AG09309 (cell line): ENCODE results near the gene UPF2.

ENCODE experiments used
- DNase-seq: peaks from one replicate; pipeline ENCODE4 v3.0.0-alpha.2; 2010; ENCODE audit warnings: low read depth
- H3K4me3 ChIP-seq: 2 replicates; pipeline ENCODE4 v1.5.1; 2011; ENCODE audit warnings: mild to moderate bottlenecking, low read depth, low read length, moderate library complexity; ENCODE audit not compliant: control insufficient read depth
- TF ChIP-seq, protein P1 (sequence below): IDR thresholded peaks from 2 replicates; pipeline ENCODE4 v1.5.1; 2011; ENCODE audit warnings: mild to moderate bottlenecking, low read depth, low read length, inconsistent platforms; ENCODE audit not compliant: insufficient read depth, control insufficient read depth; ENCODE audit errors: missing control alignments

The UPF2 gene

DNA sequence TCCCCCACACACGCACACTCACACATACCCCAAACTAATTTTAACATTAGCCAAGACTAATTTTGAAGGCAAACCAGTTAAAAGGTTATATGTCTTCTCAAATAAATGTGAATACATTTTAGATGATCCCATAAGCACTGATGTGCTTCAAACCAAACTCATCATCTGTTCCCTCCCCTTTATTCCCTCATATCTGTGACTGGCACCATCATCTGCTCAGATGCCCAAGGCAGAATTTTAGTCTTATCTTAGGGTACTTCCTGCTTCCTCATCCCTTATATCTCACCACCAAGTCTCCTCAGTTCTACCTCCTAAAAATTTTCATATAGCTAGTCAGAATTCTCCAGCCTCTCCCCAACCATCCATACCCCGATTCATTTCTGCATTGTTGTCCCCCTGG is 80.4 kb downstream of the UPF2 start:
- no peak overlapping the region for H3K4me3 ChIP-seq
- TF ChIP-seq, protein P1, sequence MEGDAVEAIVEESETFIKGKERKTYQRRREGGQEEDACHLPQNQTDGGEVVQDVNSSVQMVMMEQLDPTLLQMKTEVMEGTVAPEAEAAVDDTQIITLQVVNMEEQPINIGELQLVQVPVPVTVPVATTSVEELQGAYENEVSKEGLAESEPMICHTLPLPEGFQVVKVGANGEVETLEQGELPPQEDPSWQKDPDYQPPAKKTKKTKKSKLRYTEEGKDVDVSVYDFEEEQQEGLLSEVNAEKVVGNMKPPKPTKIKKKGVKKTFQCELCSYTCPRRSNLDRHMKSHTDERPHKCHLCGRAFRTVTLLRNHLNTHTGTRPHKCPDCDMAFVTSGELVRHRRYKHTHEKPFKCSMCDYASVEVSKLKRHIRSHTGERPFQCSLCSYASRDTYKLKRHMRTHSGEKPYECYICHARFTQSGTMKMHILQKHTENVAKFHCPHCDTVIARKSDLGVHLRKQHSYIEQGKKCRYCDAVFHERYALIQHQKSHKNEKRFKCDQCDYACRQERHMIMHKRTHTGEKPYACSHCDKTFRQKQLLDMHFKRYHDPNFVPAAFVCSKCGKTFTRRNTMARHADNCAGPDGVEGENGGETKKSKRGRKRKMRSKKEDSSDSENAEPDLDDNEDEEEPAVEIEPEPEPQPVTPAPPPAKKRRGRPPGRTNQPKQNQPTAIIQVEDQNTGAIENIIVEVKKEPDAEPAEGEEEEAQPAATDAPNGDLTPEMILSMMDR: no peak
- DNase-seq: no peak

DNA sequence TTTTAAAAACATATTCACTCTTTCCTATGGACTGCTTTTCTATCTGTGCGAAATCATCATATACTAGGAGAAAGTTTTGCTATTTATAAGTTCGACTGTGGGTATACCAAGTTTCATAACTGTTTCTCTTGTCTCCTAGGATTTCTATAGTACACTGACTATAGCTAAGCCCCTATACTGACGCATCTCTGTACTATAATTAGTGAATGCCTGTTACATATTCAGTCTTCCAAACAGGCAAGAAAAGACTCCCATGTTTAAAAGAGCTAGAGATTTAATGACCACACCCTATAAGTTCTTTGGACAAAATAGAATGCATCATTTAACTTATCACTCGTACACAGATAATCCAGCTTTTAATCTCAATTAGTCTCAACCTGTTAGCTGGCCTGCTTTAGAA is 80.8 kb downstream of the UPF2 start:
- DNase-seq: no peak
- H3K4me3 ChIP-seq: no peak overlapping the region
- TF ChIP-seq, protein P1: no peak

DNA sequence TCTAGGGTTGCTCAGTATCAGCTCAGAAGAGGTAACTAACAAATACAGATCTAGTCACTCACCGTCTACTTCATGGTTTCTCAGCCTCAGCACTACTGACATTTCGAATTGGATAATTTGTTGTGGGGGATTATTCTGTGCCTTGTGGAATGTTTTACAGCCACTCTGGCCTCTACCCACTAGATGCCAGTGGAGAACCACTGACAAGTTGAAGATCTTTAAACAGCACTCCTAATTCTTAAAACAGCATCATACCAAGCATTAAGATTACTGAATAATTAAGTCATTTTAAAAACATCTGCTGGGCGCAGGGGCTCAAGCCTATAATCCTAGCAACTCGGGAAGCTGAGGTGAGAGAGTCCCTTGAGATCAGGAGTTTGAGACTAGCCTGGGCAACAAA is 82.6 kb downstream of the UPF2 start:
- DNase-seq: no peak
- TF ChIP-seq, protein P1: no peak
- H3K4me3 ChIP-seq: no peak overlapping the region

DNA sequence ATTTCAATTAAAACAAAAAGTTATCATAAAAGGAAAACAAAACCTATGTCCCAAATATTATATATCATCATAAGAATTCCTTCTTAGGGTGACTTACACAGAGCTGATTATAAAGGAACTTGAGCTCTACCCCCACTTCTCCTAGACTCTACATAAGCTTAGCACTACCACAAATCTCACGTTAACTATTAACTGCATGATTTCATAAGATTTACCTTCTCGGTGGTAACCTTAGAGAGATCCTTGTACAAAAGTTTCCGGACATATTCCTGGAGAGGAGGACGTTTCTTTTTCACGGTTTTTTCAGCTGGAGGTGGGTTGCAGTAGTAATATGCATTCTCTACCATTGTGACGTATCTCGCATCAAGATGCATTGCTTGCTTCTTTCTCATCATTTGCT is 83.7 kb downstream of the UPF2 start:
- H3K4me3 ChIP-seq: no peak overlapping the region
- TF ChIP-seq, protein P1: no peak
- no peak for DNase-seq

DNA sequence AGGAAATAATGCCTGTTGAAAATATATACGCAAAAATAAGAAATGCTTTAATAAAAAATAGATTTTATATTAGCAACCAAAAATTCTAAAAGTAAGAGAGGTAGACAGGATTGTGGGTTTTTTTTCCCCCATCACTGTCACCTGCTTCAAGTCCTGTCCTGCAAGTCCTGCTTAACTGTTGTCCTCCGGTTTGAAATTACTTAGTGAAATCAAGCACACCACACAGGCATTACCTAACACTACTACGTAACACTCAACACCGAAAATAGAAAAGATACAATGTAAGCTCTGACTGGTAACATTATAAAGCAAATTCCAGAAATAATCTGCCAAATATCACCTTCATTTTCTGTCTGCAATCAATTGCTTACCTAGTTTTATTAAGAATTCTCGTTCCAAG is 90.9 kb downstream of the UPF2 start:
- no peak overlapping the region for H3K4me3 ChIP-seq
- DNase-seq: no peak
- TF ChIP-seq, protein P1: no peak

DNA sequence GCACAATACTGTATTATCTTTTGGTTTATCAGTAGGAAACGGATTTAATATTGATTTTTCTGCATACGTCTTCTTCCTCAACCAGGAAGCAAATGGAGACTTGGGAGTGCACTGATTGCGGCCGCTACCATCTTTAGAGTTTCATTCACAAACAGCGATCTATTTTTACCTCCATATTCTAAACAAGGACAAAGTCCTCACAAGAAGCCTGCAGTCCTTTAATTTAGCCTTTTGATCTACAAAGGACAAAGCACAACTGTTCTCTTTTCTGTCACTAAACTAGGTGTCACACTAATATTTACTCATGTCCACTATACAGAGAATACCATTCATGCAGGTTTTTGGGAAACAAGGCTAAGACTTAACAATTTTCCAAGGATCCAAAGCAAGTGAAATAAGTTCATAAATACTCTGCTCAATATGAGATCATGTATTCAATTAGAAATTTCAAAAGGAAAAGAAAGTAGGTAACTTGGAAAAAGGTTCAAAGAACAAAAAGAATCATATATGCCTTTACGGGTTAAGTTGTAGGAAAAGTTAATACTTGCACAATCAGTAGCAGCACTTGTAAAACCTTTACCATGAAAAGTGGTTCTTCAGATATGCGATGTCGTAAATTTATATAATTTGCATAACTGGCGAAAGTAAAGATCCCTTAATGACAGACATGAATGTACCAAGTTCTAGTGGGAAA is 92.1 kb downstream of the UPF2 start:
- TF ChIP-seq, protein P1: no peak
- no peak for DNase-seq
- H3K4me3 ChIP-seq: no peak overlapping the region
